ENCODE data around the gene CDK5.
"Not testable (repeated sequence)": the region's sequence is repeated elsewhere in the genome, so short reads cannot be mapped to it uniquely, and the experiment has no call there.

CDK5 gene

GRCh38 chr7:151034312-151035025 is 23.2 kb downstream of the CDK5 start:
- no peak for TF ChIP-seq POLR2A (IDR thresholded peaks at IDR 0.05; ENCODE audit: low read depth, low read length)
- DNase-seq (ENCODE audit: insufficient read length, low spot score) (no peak), FAIRE-seq (no peak)

GRCh38 chr7:151033864-151034249 is 23.8 kb downstream of the CDK5 start:
- DNase-seq (ENCODE audit: insufficient read length, low spot score), result no peak
- FAIRE-seq, result no peak
- no peak for TF ChIP-seq POLR2A (IDR thresholded peaks at IDR 0.05; ENCODE audit: low read depth, low read length)

- no peak for TF ChIP-seq POLR2A (IDR thresholded peaks at IDR 0.05; ENCODE audit: low read depth, low read length)
- no peak for FAIRE-seq
- no peak for DNase-seq (ENCODE audit: insufficient read length, low spot score)
Observed at GRCh38 chr7:151032936-151033863, 24.5 kb downstream of the CDK5 start.

- FAIRE-seq, result no peak
- TF ChIP-seq POLR2A (IDR thresholded peaks at IDR 0.05; ENCODE audit: low read depth, low read length), result no peak
Observed at GRCh38 chr7:151031011-151031410, 26.7 kb downstream of the CDK5 start.

GRCh38 chr7:151028948-151029501 is 28.7 kb downstream of the CDK5 start:
- no peak for FAIRE-seq
- no peak for DNase-seq (ENCODE audit: insufficient read length, low spot score)
- TF ChIP-seq POLR2A (IDR thresholded peaks at IDR 0.05; ENCODE audit: low read depth, low read length), result no peak

More at GRCh38 chr7:151031011-151031410, 26.7 kb downstream of the CDK5 start:
- no peak for DNase-seq (ENCODE audit: insufficient read length, low spot score)

GRCh38 chr7:151028131-151028947 is 29.4 kb downstream of the CDK5 start, which contains the start of gene ABCB8:
ABCB8 (plus strand) TSS chr7:151028450; CDS start chr7:151028516, 66 bp downstream.
- DNase-seq (ENCODE audit: insufficient read length, low spot score), result peak; percentile 99
- TF ChIP-seq POLR2A (IDR thresholded peaks at IDR 0.05; ENCODE audit: low read depth, low read length), result peak; percentile 70; the same call in 1 of the 2 replicates
- peak; percentile 66 for FAIRE-seq

GRCh38 chr7:151027728-151028130 is 30.0 kb downstream of the CDK5 start:
- not testable (repeated sequence) for DNase-seq (ENCODE audit: insufficient read length, low spot score); FAIRE-seq

GRCh38 chr7:151026771-151027727 is 30.6 kb downstream of the CDK5 start:
- not testable (repeated sequence) for FAIRE-seq

GRCh38 chr7:151025924-151026671 is 31.6 kb downstream of the CDK5 start:
- TF ChIP-seq POLR2A (IDR thresholded peaks at IDR 0.05; ENCODE audit: low read depth, low read length), result no peak
- FAIRE-seq (no peak), DNase-seq (ENCODE audit: insufficient read length, low spot score) (no peak)

More at GRCh38 chr7:151026771-151027727, 30.6 kb downstream of the CDK5 start:
- not testable (repeated sequence) for DNase-seq (ENCODE audit: insufficient read length, low spot score)

- no peak for TF ChIP-seq POLR2A (IDR thresholded peaks at IDR 0.05; ENCODE audit: low read depth, low read length)
- FAIRE-seq, result no peak
Observed at GRCh38 chr7:151024435-151025056, 33.2 kb downstream of the CDK5 start, which contains the start of gene ATG9B. ATG9B (minus strand) TSS chr7:151024494; CDS start chr7:151024423, 71 bp downstream.

GRCh38 chr7:151023232-151023631 is 34.5 kb downstream of the CDK5 start:
- FAIRE-seq (no peak), DNase-seq (ENCODE audit: insufficient read length, low spot score) (no peak)
- TF ChIP-seq POLR2A (IDR thresholded peaks at IDR 0.05; ENCODE audit: low read depth, low read length), result no peak

More at GRCh38 chr7:151024435-151025056, 33.2 kb downstream of the CDK5 start, which contains the start of gene ATG9B:
- DNase-seq (ENCODE audit: insufficient read length, low spot score), result no peak

All from H54 (cell line).